GM23338 (cell line): ENCODE measurements around the gene MAP3K21. TPM values are rescaled to one million over a fixed set of nuclear protein-coding genes. Genes with fewer than 3 reads are reported as not detected.

ENCODE experiments used
- ATAC-seq: fragments of 200-7000 bp; cut with Tn5 transposase; 3 replicates; pipeline ENCODE4 v1.9.1; 2020
- DNase-seq: peaks from one replicate; pipeline ENCODE4 v3.0.0-alpha.2; 2015; ENCODE audit warnings: low spot score
- H2AFZ ChIP-seq: fragments of 200-600 bp; sonication (generic); 2 replicates; pipeline ENCODE4 v1.8.0; 2016; ENCODE audit warnings: antibody characterized with exemption, mild to moderate bottlenecking, moderate library complexity
- H3F3A ChIP-seq: fragments of 200-600 bp; sonication (generic); replicated peaks from 2 replicates; pipeline ENCODE4 v1.8.0; 2017; ENCODE audit warnings: antibody characterized with exemption, mixed run types, low read depth
- H3K27ac ChIP-seq: fragments of 200-600 bp; sonication (generic); 2 replicates; pipeline ENCODE4 v1.6.1; 2016; ENCODE audit warnings: low read depth
- H3K27me3 ChIP-seq: fragments of 200-600 bp; sonication (generic); 2 replicates; pipeline ENCODE4 v1.8.0; 2016; ENCODE audit warnings: mild to moderate bottlenecking, mixed run types, moderate library complexity; ENCODE audit not compliant: insufficient read depth
- H3K36me3 ChIP-seq: fragments of 200-600 bp; sonication (generic); 2 replicates; pipeline ENCODE4 v1.8.0; 2016; ENCODE audit warnings: mild to moderate bottlenecking; ENCODE audit not compliant: insufficient read depth
- H3K4me1 ChIP-seq: fragments of 200-600 bp; sonication (generic); 2 replicates; pipeline ENCODE4 v1.8.0; 2016; ENCODE audit warnings: mild to moderate bottlenecking, moderate library complexity; ENCODE audit not compliant: insufficient read depth
- H3K4me2 ChIP-seq: fragments of 200-600 bp; sonication (generic); 2 replicates; pipeline ENCODE4 v1.7.1; 2017; ENCODE audit warnings: mixed run types
- H3K4me3 ChIP-seq: fragments of 200-600 bp; sonication (generic); 2 replicates; pipeline ENCODE4 v1.6.1; 2016; ENCODE audit warnings: mixed run types
- H3K79me2 ChIP-seq: fragments of 200-600 bp; sonication (generic); replicated peaks from 2 replicates; pipeline ENCODE4 v1.8.0; 2017; ENCODE audit warnings: mild to moderate bottlenecking; ENCODE audit not compliant: insufficient read depth
- H3K9me2 ChIP-seq: fragments of 200-600 bp; sonication (generic); 2 replicates; pipeline ENCODE4 v1.8.0; 2017; ENCODE audit not compliant: insufficient read depth
- H4K20me1 ChIP-seq: fragments of 200-600 bp; sonication (generic); replicated peaks from 2 replicates; pipeline ENCODE4 v1.8.0; 2017; ENCODE audit warnings: mild to moderate bottlenecking; ENCODE audit not compliant: insufficient read depth
- H3K27ac Mint-ChIP-seq: 2 replicates; pipeline ENCODE4 v1.8.0; 2020; ENCODE audit warnings: inconsistent platforms, mild to moderate bottlenecking, moderate library complexity, mixed read lengths
- H3K27me3 Mint-ChIP-seq: 3 replicates; pipeline ENCODE4 v1.8.0; 2022; ENCODE audit warnings: low read depth, mild to moderate bottlenecking, moderate library complexity, mixed read lengths, inconsistent platforms; ENCODE audit not compliant: insufficient read depth, poor library complexity
- H3K36me3 Mint-ChIP-seq: 3 replicates; pipeline ENCODE4 v1.8.0; 2021; ENCODE audit warnings: low read depth, mild to moderate bottlenecking, inconsistent platforms, moderate library complexity, mixed read lengths
- H3K4me1 Mint-ChIP-seq: 3 replicates; pipeline ENCODE4 v1.8.0; 2020; ENCODE audit warnings: mild to moderate bottlenecking, inconsistent platforms, mixed read lengths
- H3K4me3 Mint-ChIP-seq: 3 replicates; pipeline ENCODE4 v1.8.0; 2021; ENCODE audit warnings: moderate library complexity, mild to moderate bottlenecking, inconsistent platforms, mixed read lengths
- H3K9me3 Mint-ChIP-seq: 3 replicates; pipeline ENCODE4 v1.8.0; 2020; ENCODE audit warnings: moderate library complexity, mild to moderate bottlenecking, inconsistent platforms, mixed read lengths
- EZH2 ChIP-seq: fragments of 200-600 bp; sonication (generic); IDR thresholded peaks from one replicate; pipeline ENCODE4 v1.8.0; 2017; ENCODE audit warnings: antibody characterized with exemption, mild to moderate bottlenecking, low read depth; ENCODE audit not compliant: unreplicated experiment
- EZH2phosphoT487 ChIP-seq: fragments of 200-600 bp; sonication (generic); IDR thresholded peaks from one replicate; pipeline ENCODE4 v1.8.1; 2018; ENCODE audit warnings: antibody characterized with exemption; ENCODE audit not compliant: unreplicated experiment
- ZNF114 ChIP-seq: fragments of 250-450 bp; sonication (Bioruptor Pico); IDR thresholded peaks from 2 replicates; pipeline ENCODE4 v1.5.0; 2020; ENCODE audit warnings: mild to moderate bottlenecking, moderate library complexity
- ZNF331 ChIP-seq: fragments of 250-450 bp; sonication (Bioruptor Pico); IDR thresholded peaks from 2 replicates; pipeline ENCODE4 v1.5.0; 2020; ENCODE audit warnings: low read depth, mild to moderate bottlenecking, moderate library complexity
- polyA plus RNA-seq: library from polyadenylated mRNA; unstranded; fragments of >200 nt; fragmentation: Nextera tagmentation; extraction: Ambion mirVana; gene quantifications from 2 replicates; pipeline ENCODE4 v1.2.1, GENCODE V29; 2016
- total RNA-seq: library from RNA; depleted of rRNA; stranded (reverse); fragments of >200 nt; shearing (Covaris generic); gene quantifications from 2 replicates; pipeline ENCODE4 v1.2.3, GENCODE V29; 2014
- TF ChIP-seq, protein P1 (sequence below): IDR thresholded peaks from one replicate; pipeline ENCODE4 v1.6.1; 2018; ENCODE audit warnings: antibody characterized with exemption; ENCODE audit not compliant: unreplicated experiment
- TF ChIP-seq, protein P2 (sequence below): IDR thresholded peaks from 2 replicates; pipeline ENCODE4 v1.6.1; 2016; ENCODE audit warnings: antibody characterized with exemption
- TF ChIP-seq, protein P3 (sequence below), 2 experiments: fragments of 200-600 bp in 1 of 2; sonication (generic) in 1 of 2; conservative IDR thresholded peaks; 2 replicates each; pipeline versions ENCODE4 v1.5.1 to v1.6.1; 2016 to 2017; ENCODE audit warnings: antibody characterized with exemption in 2 of 2, low read depth in 2 of 2, mild to moderate bottlenecking in 2 of 2, moderate library complexity in 1 of 2

The MAP3K21 gene
- total and polyA plus RNA-seq, 2 experiments from 2014 or later, result 11.7 to 40.1 TPM

DNA sequence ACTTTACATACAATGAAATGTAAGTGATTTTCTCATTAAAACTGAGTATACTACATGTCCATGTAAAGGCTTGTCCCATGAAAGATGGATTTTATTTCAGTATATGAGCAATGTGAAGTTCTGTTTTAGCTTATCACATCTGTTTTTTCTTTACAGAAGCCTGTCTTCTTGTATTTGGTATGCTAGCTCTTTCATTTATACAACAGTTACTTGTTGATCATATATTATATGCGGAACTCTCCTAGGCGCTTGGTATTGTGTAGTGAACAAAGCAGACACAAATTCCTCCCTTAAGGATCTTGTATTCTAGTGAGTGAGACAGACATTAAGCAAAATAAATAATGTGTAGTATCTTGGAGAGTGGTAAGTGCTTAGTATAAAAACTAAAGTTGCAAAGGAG, 10.6 kb downstream of the MAP3K21 start:
- Histone ChIP-seq H3K4me1 (peaks cover 41% of the 10 kb centered on the region; the same call in 1 of the 2 replicates), H2AFZ (no peak overlapping the region), H3K9me2 (no peaks in the 10 kb centered on the region), H3F3A (no peaks in the 10 kb centered on the region), H3K27ac (no peak overlapping the region), H3K4me2 (peak overlapping the region; percentile 32; the same call in 1 of the 2 replicates), H4K20me1 (peaks cover 5% of the 10 kb centered on the region; the same call in 1 of the 2 replicates), H3K4me3 (no peak overlapping the region), H3K36me3 (no peaks in the 10 kb centered on the region), H3K79me2 (peaks cover 97% of the 10 kb centered on the region), H3K27me3 (no peaks in the 10 kb centered on the region)
- DNase-seq, result no peak
- Mint-ChIP-seq H3K9me3 (no peaks in the 10 kb centered on the region), H3K4me1 (peaks cover 40% of the 10 kb centered on the region), H3K4me3 (no peak overlapping the region; the same call in 2 of the 3 replicates), H3K36me3 (no peaks in the 10 kb centered on the region), H3K27me3 (peaks cover 4% of the 10 kb centered on the region), H3K27ac (peak overlapping the region; percentile 17; the same call in 1 of the 2 replicates)
- TF ChIP-seq, protein P1, sequence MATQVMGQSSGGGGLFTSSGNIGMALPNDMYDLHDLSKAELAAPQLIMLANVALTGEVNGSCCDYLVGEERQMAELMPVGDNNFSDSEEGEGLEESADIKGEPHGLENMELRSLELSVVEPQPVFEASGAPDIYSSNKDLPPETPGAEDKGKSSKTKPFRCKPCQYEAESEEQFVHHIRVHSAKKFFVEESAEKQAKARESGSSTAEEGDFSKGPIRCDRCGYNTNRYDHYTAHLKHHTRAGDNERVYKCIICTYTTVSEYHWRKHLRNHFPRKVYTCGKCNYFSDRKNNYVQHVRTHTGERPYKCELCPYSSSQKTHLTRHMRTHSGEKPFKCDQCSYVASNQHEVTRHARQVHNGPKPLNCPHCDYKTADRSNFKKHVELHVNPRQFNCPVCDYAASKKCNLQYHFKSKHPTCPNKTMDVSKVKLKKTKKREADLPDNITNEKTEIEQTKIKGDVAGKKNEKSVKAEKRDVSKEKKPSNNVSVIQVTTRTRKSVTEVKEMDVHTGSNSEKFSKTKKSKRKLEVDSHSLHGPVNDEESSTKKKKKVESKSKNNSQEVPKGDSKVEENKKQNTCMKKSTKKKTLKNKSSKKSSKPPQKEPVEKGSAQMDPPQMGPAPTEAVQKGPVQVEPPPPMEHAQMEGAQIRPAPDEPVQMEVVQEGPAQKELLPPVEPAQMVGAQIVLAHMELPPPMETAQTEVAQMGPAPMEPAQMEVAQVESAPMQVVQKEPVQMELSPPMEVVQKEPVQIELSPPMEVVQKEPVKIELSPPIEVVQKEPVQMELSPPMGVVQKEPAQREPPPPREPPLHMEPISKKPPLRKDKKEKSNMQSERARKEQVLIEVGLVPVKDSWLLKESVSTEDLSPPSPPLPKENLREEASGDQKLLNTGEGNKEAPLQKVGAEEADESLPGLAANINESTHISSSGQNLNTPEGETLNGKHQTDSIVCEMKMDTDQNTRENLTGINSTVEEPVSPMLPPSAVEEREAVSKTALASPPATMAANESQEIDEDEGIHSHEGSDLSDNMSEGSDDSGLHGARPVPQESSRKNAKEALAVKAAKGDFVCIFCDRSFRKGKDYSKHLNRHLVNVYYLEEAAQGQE, result no peak
- TF ChIP-seq ZNF114 (CRISPR knock-in tag) (no peak), EZH2phosphoT487 (no peak)
- TF ChIP-seq, protein P2, sequence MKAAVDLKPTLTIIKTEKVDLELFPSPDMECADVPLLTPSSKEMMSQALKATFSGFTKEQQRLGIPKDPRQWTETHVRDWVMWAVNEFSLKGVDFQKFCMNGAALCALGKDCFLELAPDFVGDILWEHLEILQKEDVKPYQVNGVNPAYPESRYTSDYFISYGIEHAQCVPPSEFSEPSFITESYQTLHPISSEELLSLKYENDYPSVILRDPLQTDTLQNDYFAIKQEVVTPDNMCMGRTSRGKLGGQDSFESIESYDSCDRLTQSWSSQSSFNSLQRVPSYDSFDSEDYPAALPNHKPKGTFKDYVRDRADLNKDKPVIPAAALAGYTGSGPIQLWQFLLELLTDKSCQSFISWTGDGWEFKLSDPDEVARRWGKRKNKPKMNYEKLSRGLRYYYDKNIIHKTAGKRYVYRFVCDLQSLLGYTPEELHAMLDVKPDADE, result no peak
- no peak for ATAC-seq

DNA sequence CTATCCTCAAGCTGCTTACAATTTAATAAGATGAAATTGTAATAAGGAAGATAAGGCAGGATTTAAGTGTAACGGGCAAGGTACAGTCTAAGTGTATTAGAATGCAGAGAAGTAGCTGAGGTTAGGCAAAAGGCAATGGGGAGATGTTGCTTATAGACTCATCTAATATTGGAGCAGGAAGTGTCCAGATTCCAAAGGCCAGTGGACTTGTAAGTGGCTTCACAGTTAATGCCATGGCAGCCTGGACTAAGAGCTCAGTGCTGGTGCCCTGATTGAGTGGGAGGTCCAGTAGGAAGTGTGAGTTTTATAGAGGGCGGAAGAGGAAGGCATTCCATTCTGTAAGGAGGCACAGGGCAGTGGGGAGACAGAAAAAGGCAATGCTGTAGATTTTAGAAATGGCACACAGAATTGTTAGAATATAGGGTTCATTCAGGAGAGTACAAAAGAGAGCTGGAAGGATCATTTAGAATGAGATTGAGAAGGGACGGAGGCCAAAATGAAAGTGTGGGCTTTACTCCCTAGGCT, 12.6 kb downstream of the MAP3K21 start:
- Histone ChIP-seq H2AFZ (no peak overlapping the region), H3K79me2 (peaks cover 97% of the 10 kb centered on the region), H3K9me2 (no peaks in the 10 kb centered on the region), H3F3A (no peaks in the 10 kb centered on the region), H4K20me1 (0 out of 2 replicates have a peak, but pooled peaks cover 5% of the 10 kb centered on the region), H3K36me3 (no peaks in the 10 kb centered on the region), H3K4me1 (peaks cover 35% of the 10 kb centered on the region; the same call in 1 of the 2 replicates), H3K4me3 (no peak overlapping the region), H3K27me3 (no peaks in the 10 kb centered on the region), H3K27ac (no peak overlapping the region), H3K4me2 (no peak overlapping the region)
- no peak overlapping the region for H3K27ac Mint-ChIP-seq
- peaks cover 11% of the 10 kb centered on the region for H3K36me3 Mint-ChIP-seq
- H3K9me3 Mint-ChIP-seq, result peaks cover 10% of the 10 kb centered on the region; the same call in 2 of the 3 replicates
- peaks cover 4% of the 10 kb centered on the region for H3K27me3 Mint-ChIP-seq
- no peak overlapping the region for H3K4me3 Mint-ChIP-seq
- peaks cover 35% of the 10 kb centered on the region for H3K4me1 Mint-ChIP-seq
- DNase-seq (no peak), ATAC-seq (no peak)
- TF ChIP-seq, protein P3, sequence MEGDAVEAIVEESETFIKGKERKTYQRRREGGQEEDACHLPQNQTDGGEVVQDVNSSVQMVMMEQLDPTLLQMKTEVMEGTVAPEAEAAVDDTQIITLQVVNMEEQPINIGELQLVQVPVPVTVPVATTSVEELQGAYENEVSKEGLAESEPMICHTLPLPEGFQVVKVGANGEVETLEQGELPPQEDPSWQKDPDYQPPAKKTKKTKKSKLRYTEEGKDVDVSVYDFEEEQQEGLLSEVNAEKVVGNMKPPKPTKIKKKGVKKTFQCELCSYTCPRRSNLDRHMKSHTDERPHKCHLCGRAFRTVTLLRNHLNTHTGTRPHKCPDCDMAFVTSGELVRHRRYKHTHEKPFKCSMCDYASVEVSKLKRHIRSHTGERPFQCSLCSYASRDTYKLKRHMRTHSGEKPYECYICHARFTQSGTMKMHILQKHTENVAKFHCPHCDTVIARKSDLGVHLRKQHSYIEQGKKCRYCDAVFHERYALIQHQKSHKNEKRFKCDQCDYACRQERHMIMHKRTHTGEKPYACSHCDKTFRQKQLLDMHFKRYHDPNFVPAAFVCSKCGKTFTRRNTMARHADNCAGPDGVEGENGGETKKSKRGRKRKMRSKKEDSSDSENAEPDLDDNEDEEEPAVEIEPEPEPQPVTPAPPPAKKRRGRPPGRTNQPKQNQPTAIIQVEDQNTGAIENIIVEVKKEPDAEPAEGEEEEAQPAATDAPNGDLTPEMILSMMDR (conservative IDR thresholded peaks at IDR 0.05; ENCODE audit: low read depth in 2 of 2), result no peak
- no peak for TF ChIP-seq ZNF331 (CRISPR knock-in tag)
- TF ChIP-seq ZNF114 (CRISPR knock-in tag), result no peak
- no peak for TF ChIP-seq EZH2
- TF ChIP-seq, protein P2, result no peak
